Amygdala (tissue), 56 donors: ENCODE results near the gene TMEM140.

Source experiments
- DNase-seq, 56 donors: peaks; one replicate each; lab custom pipeline; 2025; lab: John Stamatoyannopoulos, UW

The TMEM140 gene

GRCh38 chr7:135211179-135211945 is 63.5 kb downstream of the TMEM140 start, which contains the start of gene WDR91:
WDR91 (minus strand) TSS chr7:135211526; CDS start chr7:135211502, 24 bp downstream.
- peak; percentile 74 to 98 (median 94) for DNase-seq

GRCh38 chr7:135211946-135212685 is 64.2 kb downstream of the TMEM140 start:
- DNase-seq = peak in 1 of 56 donors; percentile 6

- DNase-seq = no peak
Observed at GRCh38 chr7:135213831-135214230, 66.0 kb downstream of the TMEM140 start.

- no peak for DNase-seq
Observed at GRCh38 chr7:135215180-135215579, 67.3 kb downstream of the TMEM140 start.

DNA sequence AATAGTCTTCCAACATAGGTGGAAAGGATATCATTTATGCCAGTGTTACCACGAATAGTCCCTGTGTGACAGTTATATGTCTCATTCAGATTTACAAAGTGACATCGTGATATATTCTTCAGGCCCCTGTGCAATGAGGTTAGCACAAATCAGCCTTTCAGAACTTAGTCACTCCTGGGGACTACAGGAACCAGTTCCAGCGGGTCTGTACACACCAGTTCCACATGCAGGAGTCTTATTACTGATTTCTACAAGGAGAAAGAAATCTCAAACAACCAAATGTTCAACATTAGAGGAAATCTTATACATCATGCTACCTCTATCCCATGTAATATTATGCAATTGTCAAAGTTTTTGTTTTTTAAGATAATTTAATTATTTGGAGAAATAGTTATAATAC is 67.8 kb downstream of the TMEM140 start:
- no peak for DNase-seq
